Measurements from ENCODE around the gene CBX2.

CBX2 gene

GRCh38 chr17:79811011-79811867 is 33.3 kb downstream of the CBX2 start:
- in situ Hi-C loops (cut with MboI; ENCODE audit: low sequenced_read_pairs), result loop anchor here (25.0 kb wide), 1 partner anchor 176 kb away; no protein-coding TSS in a partner anchor

- in situ Hi-C loops (cut with MboI; ENCODE audit: low sequenced_read_pairs), result loop anchor here (25.0 kb wide), 1 partner anchor 175 kb away; no protein-coding TSS in a partner anchor
These were observed 34.0 kb downstream of the CBX2 start for GRCh38 chr17:79811868-79812352.

DNA sequence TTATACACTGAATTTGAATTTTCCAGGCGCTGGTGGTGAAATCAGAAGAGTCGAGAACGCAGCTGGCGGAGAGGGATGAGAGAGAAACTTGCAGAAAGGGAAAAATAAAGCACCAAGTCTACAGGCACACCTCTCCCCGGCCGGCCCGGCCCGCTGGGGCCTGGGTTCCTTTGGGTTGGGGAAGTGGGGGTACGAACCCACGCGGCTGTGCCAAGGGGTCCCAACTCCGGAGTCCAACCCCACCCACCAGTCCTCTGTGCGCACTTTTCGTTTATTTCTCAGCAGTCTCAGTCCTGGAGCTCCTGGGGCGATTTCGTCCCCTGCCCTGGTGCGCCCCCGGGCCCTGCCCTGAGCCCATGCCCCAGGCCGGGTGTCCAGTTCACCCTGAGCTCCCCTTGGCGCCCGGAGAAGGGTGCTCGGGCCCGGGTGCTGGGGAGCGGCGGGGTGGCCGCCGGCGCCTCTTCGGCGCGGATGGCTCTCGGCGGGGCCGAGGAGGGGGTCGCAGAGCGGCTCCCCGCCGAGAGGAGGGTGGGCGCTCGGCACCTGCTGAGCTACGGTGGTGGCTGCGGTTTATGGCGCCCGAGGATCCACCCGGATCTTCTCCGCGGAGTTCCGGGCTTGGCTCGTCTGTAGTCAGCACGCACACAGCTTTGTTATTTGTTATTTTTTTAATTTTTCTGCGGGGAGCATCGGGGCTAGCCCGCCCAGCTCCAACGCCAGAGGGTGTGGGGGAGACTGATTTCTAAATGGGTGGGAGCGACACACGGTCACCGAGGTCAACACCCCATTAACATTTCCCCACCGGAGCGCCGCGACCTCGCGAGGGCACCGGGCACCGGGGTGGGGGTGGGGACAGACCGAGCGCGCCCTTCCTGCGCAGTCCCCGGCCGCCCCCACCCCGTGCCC is 34.7 kb downstream of the CBX2 start:
- in situ Hi-C loops (cut with MboI; ENCODE audit: low sequenced_read_pairs), result loop anchor here (25.0 kb wide), 1 partner anchor 175 kb away; no protein-coding TSS in a partner anchor

DNA sequence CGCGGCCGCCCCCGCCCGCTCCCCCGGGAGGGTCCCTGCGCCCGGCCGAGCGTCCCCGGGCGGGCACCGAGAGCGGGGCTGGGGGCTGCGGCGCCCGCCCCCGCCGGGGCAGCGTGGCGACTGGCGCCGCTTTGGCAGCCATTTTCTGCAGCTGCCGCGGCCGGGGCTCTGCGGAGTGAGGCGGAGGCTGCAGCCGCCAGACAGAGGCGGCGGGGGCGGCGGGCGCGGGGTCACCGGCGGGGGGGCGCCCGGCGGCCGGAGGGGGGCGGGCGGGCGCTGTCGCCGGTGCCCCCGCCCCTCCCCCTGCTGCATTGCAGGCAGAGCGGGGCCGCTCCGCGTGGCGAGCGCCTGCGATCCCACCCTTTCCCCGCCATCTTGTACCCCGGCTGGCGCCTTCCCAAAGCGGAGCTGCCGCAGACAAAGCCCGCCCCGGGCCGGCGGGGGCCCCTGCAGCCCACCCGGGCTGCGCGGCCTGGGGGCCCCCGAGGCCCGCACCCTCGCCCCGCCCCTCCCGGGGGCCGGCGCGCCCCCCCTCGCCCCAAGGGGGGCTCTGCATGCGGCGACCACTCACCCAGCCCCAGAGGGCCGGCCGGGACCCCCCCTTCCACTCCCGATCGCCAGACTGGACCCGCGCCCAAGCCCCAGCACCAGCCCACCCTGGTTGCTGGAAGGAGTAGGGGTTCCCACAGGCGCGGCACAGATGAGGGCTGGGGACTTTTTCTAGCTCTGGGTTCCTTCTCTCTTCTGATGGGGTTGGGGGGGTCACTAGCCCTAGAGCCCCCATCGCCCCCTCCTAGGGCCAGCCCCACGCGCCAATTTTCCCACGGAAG is 35.6 kb downstream of the CBX2 start:
- in situ Hi-C loops (cut with MboI; ENCODE audit: low sequenced_read_pairs), result loop anchor here (25.0 kb wide), 1 partner anchor 174 kb away; no protein-coding TSS in a partner anchor

DNA sequence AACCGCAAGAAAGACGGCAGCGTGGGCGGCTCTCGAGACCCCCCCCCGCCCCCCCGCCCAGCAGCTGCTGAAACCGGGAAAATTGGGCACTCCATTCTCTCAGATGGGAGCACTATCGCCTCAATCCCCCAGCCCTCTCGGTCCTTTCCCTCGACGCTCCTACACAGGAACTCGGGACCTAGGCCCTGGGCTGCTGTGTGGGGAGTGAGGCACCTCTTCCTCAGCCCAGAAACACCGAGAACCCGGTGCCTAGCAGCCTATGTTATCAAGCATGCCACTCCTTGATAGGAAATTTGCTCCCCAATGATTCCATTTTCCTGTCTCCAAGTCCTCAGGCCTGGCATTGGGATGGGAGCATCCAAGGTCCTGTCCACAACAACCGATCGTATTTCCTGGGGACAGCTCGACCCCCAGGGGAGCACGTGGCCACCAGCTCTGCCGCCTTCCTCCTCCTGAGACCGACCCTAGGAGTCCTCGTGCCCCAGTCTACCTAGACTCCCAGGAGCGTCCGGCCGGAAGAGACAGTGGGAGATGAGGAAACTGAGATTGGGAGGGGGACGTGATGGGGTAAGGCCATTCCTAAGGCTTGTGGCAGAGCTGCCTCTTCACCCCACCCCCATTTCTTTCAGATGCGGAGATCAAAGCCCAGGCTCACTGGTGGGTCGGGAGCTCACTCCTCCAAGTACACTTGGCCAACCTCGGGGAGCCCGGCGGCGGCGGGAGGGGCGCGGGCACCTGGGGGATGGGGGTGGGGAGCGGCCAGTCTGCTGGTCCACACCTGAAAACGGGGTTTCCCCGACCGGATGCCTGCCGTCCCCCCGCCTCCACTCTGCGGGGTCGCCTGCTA is 36.4 kb downstream of the CBX2 start:
- in situ Hi-C loops (cut with MboI; ENCODE audit: low sequenced_read_pairs), result loop anchor here (25.0 kb wide), 1 partner anchor 173 kb away; no protein-coding TSS in a partner anchor

DNA sequence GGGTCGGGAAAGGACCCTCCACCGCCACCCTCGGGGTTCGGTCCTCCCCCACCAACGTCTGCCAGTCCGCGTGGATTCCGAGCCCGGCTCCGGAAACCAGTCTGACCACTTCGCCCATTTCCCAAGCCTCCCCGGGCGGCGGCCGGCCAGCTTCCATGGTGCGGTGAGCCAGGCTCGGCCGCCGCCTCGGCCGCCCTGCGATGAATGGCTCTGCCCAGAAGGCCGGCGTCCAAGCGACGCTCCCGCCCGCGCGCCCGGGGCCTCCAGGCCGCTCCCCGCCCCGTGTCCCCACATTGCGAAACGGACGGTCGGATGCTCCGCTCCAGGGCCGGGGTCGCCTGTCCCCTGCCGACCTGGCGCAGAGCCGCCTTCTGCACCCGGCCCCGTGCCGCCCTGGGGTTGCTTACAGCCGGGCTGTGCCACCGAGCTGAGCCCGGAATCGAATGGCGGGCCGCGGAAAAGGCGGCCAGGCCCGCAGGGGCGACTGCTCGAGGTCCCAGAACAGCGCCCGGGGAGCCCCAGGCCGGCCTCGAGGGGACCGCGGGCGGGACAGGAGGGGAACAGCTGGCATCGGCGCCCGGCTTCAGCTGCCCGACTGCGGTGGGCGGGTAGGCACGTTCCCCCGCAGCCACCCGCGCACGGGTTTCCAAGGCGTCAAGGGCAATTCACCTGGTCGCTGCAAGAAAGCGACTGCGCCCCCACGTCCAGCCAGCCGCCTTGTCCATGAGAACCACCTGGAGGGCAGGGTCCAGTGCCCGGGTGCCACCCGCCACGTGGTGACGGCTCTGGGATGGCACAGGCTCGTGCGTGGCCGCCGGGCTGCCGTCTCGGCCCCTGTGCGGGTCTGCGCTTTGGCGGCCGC is 37.3 kb downstream of the CBX2 start:
- in situ Hi-C loops (cut with MboI; ENCODE audit: low sequenced_read_pairs), result loop anchor here (25.0 kb wide), 1 partner anchor 172 kb away; no protein-coding TSS in a partner anchor

- in situ Hi-C loops (cut with MboI; ENCODE audit: low sequenced_read_pairs), result loop anchor here (25.0 kb wide), 1 partner anchor 171 kb away; no protein-coding TSS in a partner anchor
These were observed 38.0 kb downstream of the CBX2 start for GRCh38 chr17:79815836-79816461.

DNA sequence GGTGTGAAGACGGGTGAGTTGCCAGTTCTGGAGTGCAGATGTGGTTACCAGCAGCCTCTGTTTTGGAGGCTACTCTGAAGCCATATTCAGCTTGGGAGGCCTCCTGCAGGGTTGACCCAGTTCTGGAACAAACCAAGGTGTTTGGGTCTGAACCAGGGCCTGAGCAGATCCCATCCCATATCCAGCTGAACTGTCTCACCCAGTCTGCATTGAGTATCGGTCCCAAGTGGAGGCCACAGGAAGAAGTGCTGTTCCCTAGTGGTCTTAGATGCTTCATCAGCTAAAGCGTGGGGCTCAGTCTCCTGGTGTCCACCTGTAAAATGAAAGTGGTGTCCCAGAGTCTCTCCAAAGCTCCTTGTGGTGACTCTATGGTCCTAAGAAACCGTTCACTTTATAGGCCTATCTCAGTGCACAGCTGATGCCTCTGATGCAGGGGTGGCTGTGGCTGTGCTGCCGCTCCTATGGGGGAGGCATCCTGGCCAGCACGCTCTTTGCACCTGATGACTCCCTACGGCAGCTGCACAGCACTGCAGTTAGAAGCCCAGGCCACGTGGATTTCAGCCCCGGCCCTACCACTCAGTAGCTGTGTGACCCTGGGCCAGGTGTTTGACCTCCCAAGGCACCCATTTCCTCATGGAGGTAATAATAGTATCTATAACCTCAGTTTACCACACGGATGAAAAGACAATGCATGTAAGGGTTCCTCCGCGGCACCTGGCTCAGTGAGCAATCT is 40.2 kb downstream of the CBX2 start:
- in situ Hi-C loops (cut with MboI; ENCODE audit: low sequenced_read_pairs), result loop anchor here (25.0 kb wide), 1 partner anchor 169 kb away; no protein-coding TSS in a partner anchor

- in situ Hi-C loops (cut with MboI; ENCODE audit: low sequenced_read_pairs), result loop anchor here (25.0 kb wide), 1 partner anchor 168 kb away; no protein-coding TSS in a partner anchor
These were observed 41.1 kb downstream of the CBX2 start for GRCh38 chr17:79819085-79819484.

DNA sequence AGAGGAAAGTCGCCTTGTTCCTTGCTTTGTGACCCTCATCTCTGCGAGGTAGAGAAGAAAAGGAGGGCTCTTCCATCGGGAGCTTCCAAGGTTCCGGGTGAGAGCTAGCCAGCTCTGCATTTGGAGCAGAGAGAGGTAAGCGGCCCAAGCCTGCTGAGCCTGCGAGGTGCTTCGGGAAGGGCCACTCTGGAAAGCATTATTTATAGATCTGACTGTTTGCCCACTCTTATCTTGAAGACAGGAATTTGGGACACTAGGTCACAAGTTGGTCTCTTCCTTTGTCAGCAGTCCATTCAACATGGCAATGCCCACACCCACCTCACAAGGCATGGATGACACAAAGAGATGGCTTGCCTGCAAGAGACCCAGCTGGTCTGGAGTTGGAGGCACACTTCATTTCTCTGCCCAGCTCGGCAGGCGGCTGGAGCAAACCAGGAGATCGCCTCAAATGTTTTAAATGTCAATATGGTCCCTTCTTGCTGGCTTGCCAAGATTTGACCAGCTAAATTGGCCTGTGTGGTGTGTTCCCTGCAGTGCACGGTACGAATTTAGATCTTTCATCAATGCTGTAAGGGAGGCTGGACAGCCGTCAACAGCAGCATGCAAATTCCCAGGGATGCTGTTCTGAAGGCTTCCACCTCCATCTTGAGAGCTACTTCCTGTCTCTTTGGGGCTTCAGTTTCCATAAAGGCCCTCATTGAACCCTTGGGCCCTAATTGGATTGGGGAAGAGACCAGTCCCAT is 41.8 kb downstream of the CBX2 start:
- in situ Hi-C loops (cut with MboI; ENCODE audit: low sequenced_read_pairs), result loop anchor here (25.0 kb wide), 1 partner anchor 168 kb away; no protein-coding TSS in a partner anchor

DNA sequence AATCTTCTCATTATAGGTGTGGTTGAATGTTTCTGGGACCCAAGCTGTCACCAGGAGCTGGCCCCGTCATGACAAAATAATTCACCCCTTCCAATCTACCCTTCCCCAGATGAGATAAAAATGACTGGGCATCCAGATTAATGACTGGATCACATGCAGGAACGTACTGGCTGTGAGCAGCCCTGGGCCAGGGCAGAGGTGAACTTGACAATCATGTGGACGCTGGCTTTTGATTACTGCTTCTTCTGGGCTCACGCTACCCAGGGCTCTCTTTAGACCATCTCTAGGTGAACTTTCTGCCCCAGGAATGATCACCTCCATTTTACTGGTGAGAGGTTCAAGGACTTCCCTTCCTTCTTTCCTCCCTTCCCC is 43.0 kb downstream of the CBX2 start:
- in situ Hi-C loops (cut with MboI; ENCODE audit: low sequenced_read_pairs), result loop anchor here (25.0 kb wide), 1 partner anchor 166 kb away; no protein-coding TSS in a partner anchor

DNA sequence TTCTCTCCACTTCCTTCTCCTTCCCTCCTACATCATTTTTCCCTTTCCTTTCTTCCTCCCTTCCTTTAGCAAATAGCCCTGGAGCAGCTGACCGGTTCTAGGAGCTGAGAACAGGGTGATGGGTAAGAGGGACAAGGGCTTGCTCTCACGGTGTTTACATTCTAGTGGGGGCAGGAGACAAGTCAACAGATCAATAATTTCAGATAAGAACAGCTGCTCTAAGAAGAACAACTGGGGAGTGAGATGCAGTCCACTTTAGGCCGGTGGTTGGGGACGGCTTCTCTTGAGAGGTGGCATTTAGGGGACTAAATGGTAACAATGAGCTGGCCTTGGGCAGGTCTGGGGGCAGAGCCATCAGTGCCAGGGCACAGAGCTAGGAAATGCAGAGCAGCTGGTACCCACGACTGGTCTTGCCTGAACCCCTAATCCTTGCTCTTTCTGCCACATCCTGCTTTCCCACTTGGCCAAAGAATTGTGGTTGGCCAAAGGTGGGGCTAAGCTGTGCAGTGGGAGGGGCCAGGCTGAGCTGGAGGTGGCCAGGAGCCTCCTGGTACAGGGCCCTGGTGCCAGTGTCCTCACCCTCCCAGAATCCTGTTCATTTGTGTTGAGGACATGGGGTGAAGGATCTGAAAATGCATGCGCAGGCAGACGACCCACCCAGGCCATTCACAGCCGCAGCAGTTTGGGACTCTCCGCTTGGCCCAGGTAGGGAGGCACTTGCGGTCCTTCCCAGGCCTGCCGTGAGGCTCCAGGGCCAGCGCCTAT is 43.6 kb downstream of the CBX2 start:
- in situ Hi-C loops (cut with MboI; ENCODE audit: low sequenced_read_pairs), result loop anchor here (25.0 kb wide), 1 partner anchor 166 kb away; no protein-coding TSS in a partner anchor

DNA sequence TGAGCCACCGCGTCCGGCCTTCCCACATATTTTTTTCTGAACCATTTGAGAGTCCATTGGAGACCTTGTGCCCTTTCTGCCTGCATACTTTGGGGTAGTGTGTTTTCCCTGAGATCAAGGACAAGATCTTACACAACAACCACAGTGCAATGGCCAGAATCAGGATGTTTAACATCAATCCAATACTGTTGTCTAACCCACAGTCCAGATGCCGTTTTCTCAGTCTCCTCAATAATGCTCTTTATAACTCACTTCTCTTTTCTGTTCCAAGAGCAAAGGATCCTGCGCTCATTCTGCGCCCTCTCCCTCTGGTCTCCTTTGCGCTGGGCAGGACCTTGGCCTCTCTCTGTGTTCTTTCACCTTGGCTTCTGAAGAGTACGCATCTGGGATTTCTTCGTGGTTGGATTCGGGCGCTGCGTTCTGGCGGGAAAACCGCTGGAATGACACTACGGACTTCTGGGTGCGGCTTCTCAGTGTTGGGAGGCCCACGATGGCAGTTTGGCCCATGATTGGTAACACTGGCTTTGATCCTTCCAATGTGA is 44.7 kb downstream of the CBX2 start:
- in situ Hi-C loops (cut with MboI; ENCODE audit: low sequenced_read_pairs), result loop anchor here (25.0 kb wide), 1 partner anchor 165 kb away; no protein-coding TSS in a partner anchor

DNA sequence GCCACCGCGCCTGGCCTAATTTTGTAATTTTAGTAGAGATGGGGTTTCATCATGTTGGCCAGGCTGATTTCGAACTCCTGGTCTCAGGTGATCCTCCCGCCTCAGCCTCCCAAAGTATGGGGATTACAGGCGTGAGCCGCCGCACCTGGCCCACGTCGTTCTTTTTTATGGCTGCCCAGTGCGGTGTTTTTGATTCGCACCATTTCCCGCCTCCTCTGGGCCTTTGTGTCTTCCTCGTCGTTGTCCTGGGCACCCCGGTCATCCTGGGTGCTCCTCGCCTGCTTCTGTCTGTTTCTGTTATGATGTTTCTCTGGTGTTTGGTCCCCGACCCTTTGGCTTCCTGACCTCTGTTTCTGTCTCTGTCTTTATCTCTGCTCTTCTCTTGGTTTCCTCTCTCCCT is 46.3 kb downstream of the CBX2 start:
- in situ Hi-C loops (cut with MboI; ENCODE audit: low sequenced_read_pairs), result loop anchor here (25.0 kb wide), 1 partner anchor 163 kb away; no protein-coding TSS in a partner anchor
